Stimulated activated CD8-positive, alpha-beta memory T cell treated with anti-CD3 and anti-CD28 coated beads, Interleukin-4, amount 100 ng/mL, for 1 hour (primary cell): Measurements from ENCODE around the gene RAD51AP1.
"Not testable (repeated sequence)": the region's sequence is repeated elsewhere in the genome, so short reads cannot be mapped to it uniquely, and the experiment has no call there.

Experiments
- DNase-seq, 2 donors: peaks; one replicate each; pipeline ENCODE4 v3.0.0-alpha.2; 2020; ENCODE audit warnings: low read depth in 2 of 2, low spot score in 1 of 2

RAD51AP1 gene

GRCh38 chr12:4538207-4539160, at the start of gene RAD51AP1:
Gene RAD51AP1, plus strand, starts transcription at chr12:4538890. Its CDS starts 50 bp downstream, at chr12:4538940.
- DNase-seq = peak; percentile 85 to 91

GRCh38 chr12:4489556-4489955, 49.1 kb upstream of the RAD51AP1 start:
- DNase-seq = no peak

- DNase-seq = no peak
Measured at GRCh38 chr12:4490973-4491372, 47.7 kb upstream of the RAD51AP1 start.

GRCh38 chr12:4496145-4496838, 42.4 kb upstream of the RAD51AP1 start:
- no peak for DNase-seq

GRCh38 chr12:4499186-4499585, 39.5 kb upstream of the RAD51AP1 start:
- no peak for DNase-seq

GRCh38 chr12:4505376-4505986, 33.2 kb upstream of the RAD51AP1 start:
- no peak for DNase-seq

- no peak for DNase-seq
Measured at GRCh38 chr12:4506430-4506829, 32.3 kb upstream of the RAD51AP1 start.

- no peak for DNase-seq
Measured at GRCh38 chr12:4506870-4507269, 31.8 kb upstream of the RAD51AP1 start.

GRCh38 chr12:4508503-4508902, 30.2 kb upstream of the RAD51AP1 start:
- not testable (repeated sequence) for DNase-seq

GRCh38 chr12:4509269-4509668, 29.4 kb upstream of the RAD51AP1 start:
- DNase-seq = not testable (repeated sequence)

- no peak for DNase-seq
Measured at GRCh38 chr12:4518106-4518728, 20.5 kb upstream of the RAD51AP1 start.

GRCh38 chr12:4523443-4523842, 15.2 kb upstream of the RAD51AP1 start:
- not testable (repeated sequence) for DNase-seq

- DNase-seq = no peak
Measured at GRCh38 chr12:4526923-4527546, 11.7 kb upstream of the RAD51AP1 start.

GRCh38 chr12:4530160-4530559, 8.5 kb upstream of the RAD51AP1 start:
- DNase-seq = no peak

GRCh38 chr12:4530982-4531586, 7.6 kb upstream of the RAD51AP1 start:
- no peak for DNase-seq

GRCh38 chr12:4535092-4535491, 3.6 kb upstream of the RAD51AP1 start:
- DNase-seq = no peak

GRCh38 chr12:4535871-4536270, 2.8 kb upstream of the RAD51AP1 start:
- DNase-seq = no peak

- DNase-seq = no peak
Measured at GRCh38 chr12:4539167-4539870, 629 bp downstream of the RAD51AP1 start.

- no peak for DNase-seq
Measured at GRCh38 chr12:4540170-4540569, 1.5 kb downstream of the RAD51AP1 start.

- DNase-seq = no peak
Measured at GRCh38 chr12:4540638-4541037, 1.9 kb downstream of the RAD51AP1 start.
